Uterus (tissue), 4 donors: Measurements from ENCODE around the gene ZNF268. TPM values are rescaled to one million over a fixed set of nuclear protein-coding genes. Genes with fewer than 3 reads are reported as not detected.

Experiments used
- DNase-seq, 2 donors: peaks; one replicate each; pipeline ENCODE4 v3.0.0-alpha.2; 2019 to 2020
- H3K27ac ChIP-seq, 2 donors: fragments of 200-600 bp; sonication (generic); 1 replicate in 1 of 2; 2 replicates in 1 of 2; pipeline ENCODE4 v1.5.1; 2016 to 2018
- H3K27me3 ChIP-seq, 2 donors: fragments of 200-600 bp; sonication (generic); one replicate each; pipeline ENCODE4 v1.5.1; 2018 to 2019; ENCODE audit warnings: control low read depth in 1 of 2
- H3K36me3 ChIP-seq, 2 donors: fragments of 200-600 bp; sonication (generic); one replicate each; pipeline ENCODE4 v1.5.1; 2019; ENCODE audit warnings: control low read depth in 1 of 2
- H3K4me1 ChIP-seq, 2 donors: fragments of 200-600 bp; sonication (generic); one replicate each; pipeline ENCODE4 v1.5.1; 2018 to 2019; ENCODE audit warnings: control low read depth in 1 of 2
- H3K4me3 ChIP-seq, 2 donors: fragments of 200-600 bp; sonication (generic); 1 replicate in 1 of 2; 2 replicates in 1 of 2; pipeline ENCODE4 v1.5.1; 2018 to 2019; ENCODE audit warnings: mild to moderate bottlenecking in 1 of 2
- H3K9me3 ChIP-seq, 2 donors: fragments of 200-600 bp; sonication (generic); one replicate each; pipeline ENCODE4 v1.5.1; 2019; ENCODE audit warnings: control low read depth in 1 of 2
- POLR2A ChIP-seq, 2 donors: fragments of 450-650 bp; IDR thresholded peaks; one replicate each; pipeline ENCODE4 v1.6.1; 2016; ENCODE audit warnings: antibody characterized with exemption in 2 of 2, mild to moderate bottlenecking in 1 of 2, moderate library complexity in 1 of 2
- intact Hi-C: fragments of 100-400 bp; cut with DNase I; formaldehyde crosslinking; loops from one replicate; pipeline ENCODE4 v1.15.1; 2023; ENCODE audit warnings: low total_unique reads
- total RNA-seq, 4 donors: library from RNA; depleted of rRNA in 3 of 4; stranded (reverse); fragments of >200 nt in 3 of 4; gene quantifications; one replicate each; pipeline versions ENCODE4 v1.1.0 to v1.2.4, GENCODE V29; 2014 to 2023
- TF ChIP-seq, protein P1 (sequence below), 4 experiments: fragments of 200-600 bp in 2 of 4; fragments of 450-650 bp in 2 of 4; sonication (generic) in 2 of 4; IDR thresholded peaks; one replicate each; pipeline ENCODE4 v1.5.1; 2016 to 2019; ENCODE audit warnings: antibody characterized with exemption in 4 of 4, mild to moderate bottlenecking in 2 of 4, moderate library complexity in 1 of 4
- donor health status: DM: yes; HTN: yes; CAD: no.

The ZNF268 gene
- 10 to 100 TPM in 3 of 4 donors, 1 to 10 TPM in 1; 2.1 to 80.9 (median 23.8) TPM for total RNA-seq

DNA sequence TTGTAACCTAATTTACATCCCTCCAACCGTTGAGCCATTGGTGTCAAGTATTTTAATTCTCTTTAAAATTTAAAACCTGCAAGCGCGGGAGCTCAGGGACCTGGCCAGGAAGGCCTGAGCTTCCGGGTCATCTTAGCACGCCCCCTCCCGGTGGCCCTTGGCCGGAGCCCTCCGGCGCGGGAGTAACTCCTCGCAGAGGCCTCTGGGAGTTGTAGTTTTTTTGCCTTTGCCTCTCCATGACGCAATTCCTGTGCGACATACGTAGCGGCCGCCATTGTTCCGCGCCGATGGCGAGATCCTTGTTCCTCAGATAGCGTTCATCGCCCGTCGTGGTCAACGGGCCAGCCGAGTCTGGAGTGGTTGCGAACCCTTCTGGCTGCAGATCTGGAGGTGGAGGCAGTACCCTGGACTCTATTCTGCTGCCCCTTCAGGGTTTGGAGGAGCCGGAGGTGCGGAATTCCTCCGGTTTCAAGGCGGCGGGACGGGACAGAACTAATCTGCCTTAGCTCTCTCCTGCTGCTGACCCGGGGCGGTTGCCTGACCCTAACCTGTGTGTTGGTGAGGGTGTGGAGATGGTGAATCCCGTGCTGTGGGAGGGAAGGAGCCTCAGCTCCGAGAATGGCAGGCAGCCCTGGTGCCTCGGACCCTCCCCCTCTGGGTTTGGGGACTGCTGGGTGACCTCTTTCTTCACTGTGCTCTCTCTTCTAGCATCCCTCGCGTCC lies at the start of gene ZNF268:
ZNF268 (plus strand) TSS at position 258 of the 722 bp plus-strand sequence. CDS start 503 bp downstream, outside the sequence.
- DNase-seq, result peak; percentile 84 to 86
- H3K36me3 ChIP-seq, result no peaks in the 10 kb centered on the region
- H3K9me3 ChIP-seq, result peaks cover 0 to 14% of the 10 kb centered on the region in 2 donors
- peak within 1 kb of the TSS; percentile 1 to 55 for H3K27ac ChIP-seq
- peak in 1 of 2 donors; percentile 27 for TF ChIP-seq POLR2A (IDR thresholded peaks at IDR 0.05)
- TF ChIP-seq, protein P1, sequence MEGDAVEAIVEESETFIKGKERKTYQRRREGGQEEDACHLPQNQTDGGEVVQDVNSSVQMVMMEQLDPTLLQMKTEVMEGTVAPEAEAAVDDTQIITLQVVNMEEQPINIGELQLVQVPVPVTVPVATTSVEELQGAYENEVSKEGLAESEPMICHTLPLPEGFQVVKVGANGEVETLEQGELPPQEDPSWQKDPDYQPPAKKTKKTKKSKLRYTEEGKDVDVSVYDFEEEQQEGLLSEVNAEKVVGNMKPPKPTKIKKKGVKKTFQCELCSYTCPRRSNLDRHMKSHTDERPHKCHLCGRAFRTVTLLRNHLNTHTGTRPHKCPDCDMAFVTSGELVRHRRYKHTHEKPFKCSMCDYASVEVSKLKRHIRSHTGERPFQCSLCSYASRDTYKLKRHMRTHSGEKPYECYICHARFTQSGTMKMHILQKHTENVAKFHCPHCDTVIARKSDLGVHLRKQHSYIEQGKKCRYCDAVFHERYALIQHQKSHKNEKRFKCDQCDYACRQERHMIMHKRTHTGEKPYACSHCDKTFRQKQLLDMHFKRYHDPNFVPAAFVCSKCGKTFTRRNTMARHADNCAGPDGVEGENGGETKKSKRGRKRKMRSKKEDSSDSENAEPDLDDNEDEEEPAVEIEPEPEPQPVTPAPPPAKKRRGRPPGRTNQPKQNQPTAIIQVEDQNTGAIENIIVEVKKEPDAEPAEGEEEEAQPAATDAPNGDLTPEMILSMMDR (IDR thresholded peaks at IDR 0.05), result peak; percentile 50 to 71 (median 62)
- no peaks in the 10 kb centered on the region for H3K27me3 ChIP-seq
- no peaks in the 10 kb centered on the region for H3K4me1 ChIP-seq
- intact Hi-C loops, result no loop called here
- H3K4me3 ChIP-seq, result peak within 1 kb of the TSS; percentile 50 to 63

DNA sequence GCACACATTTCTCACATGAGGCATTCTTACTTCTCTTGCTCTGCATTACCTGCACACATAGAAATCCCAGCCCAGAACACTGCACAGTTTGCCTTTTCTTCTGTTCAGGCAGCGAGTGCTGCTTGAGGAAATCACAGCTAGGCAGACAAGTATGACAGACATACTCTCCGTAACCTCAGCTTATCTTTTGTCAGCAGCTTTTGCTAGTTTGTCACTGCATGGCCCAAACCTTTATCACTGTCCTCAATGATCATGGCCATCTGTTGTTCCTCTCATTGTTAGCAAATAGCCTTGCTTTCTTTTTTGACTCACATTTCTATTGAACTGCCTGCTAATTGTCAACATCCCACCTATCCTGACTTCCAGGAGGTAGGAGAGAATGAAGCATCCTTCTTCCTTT lies 45.5 kb upstream of the ZNF268 start:
- peaks cover 11 to 61% of the 10 kb centered on the region in 2 donors for H3K9me3 ChIP-seq
- TF ChIP-seq, protein P1 (IDR thresholded peaks at IDR 0.05), result no peak
- no peak for TF ChIP-seq POLR2A (IDR thresholded peaks at IDR 0.05)
- DNase-seq, result no peak

DNA sequence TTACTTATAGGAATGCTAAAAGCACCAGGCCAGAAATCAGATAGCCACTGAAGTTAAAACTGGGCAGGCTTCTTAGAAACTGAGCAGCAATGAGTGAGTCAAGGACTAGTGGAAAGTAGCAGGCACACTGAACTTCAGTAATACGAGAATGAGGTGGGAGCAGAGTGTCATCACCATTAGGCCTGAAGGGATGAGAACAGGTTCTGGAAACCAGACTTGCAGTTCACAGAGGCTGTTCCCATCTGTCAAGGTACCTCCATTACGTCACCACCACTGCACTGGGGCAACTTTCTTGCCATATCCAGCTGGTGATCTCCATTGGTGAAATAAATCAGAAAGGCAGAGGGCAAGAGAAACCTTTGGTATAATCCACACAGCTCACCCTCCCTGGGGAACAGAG lies 35.3 kb upstream of the ZNF268 start:
- no peak for DNase-seq
- no peak for TF ChIP-seq POLR2A (IDR thresholded peaks at IDR 0.05)
- TF ChIP-seq, protein P1 (IDR thresholded peaks at IDR 0.05), result no peak
- intact Hi-C loops, result no loop called here
- no peak overlapping the region for H3K4me3 ChIP-seq
- H3K9me3 ChIP-seq, result peaks cover 0 to 55% of the 10 kb centered on the region in 2 donors
- H3K4me1 ChIP-seq, result no peaks in the 10 kb centered on the region
- H3K27me3 ChIP-seq, result no peaks in the 10 kb centered on the region
- no peaks in the 10 kb centered on the region for H3K36me3 ChIP-seq
- H3K27ac ChIP-seq, result no peak overlapping the region

More for the DNA sequence above, 45.5 kb upstream of the ZNF268 start:
- no peaks in the 10 kb centered on the region for H3K36me3 ChIP-seq
- no peak overlapping the region for H3K27ac ChIP-seq
- intact Hi-C loops, result no loop called here
- H3K27me3 ChIP-seq, result no peaks in the 10 kb centered on the region
- no peak overlapping the region for H3K4me3 ChIP-seq
- no peaks in the 10 kb centered on the region for H3K4me1 ChIP-seq

- H3K36me3 ChIP-seq, result no peaks in the 10 kb centered on the region
- H3K9me3 ChIP-seq, result peaks cover 0 to 85% of the 10 kb centered on the region in 2 donors
- H3K4me3 ChIP-seq, result no peak overlapping the region
- H3K27me3 ChIP-seq, result no peaks in the 10 kb centered on the region
- H3K27ac ChIP-seq, result no peak overlapping the region
- DNase-seq, result no peak
- H3K4me1 ChIP-seq, result no peaks in the 10 kb centered on the region
- TF ChIP-seq POLR2A (IDR thresholded peaks at IDR 0.05), result no peak
- TF ChIP-seq, protein P1 (IDR thresholded peaks at IDR 0.05), result no peak
- intact Hi-C loops, result no loop called here
Measured at GRCh38 chr12:133156125-133156690, 25.1 kb upstream of the ZNF268 start.

DNA sequence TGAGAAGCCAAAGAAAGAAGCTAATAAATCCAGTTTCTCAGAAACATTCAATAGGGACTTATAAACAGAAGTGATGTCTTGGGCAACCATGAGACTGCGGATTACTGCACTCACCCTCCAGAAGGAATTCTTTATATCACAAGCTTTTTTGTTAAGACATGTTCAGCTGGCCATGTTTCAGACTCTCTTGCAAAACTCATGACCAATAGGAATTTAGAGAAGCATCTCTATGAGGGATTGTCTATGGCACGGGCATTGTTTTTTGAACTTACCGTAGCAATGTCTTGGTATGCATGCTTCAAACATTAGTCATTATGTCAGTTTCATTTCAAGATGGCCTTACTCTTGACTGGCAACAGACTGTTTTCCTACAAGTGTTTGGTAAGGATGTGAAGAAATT lies 15.5 kb upstream of the ZNF268 start:
- H3K36me3 ChIP-seq, result no peaks in the 10 kb centered on the region
- intact Hi-C loops, result no loop called here
- no peak for TF ChIP-seq POLR2A (IDR thresholded peaks at IDR 0.05)
- TF ChIP-seq, protein P1 (IDR thresholded peaks at IDR 0.05), result no peak
- H3K4me1 ChIP-seq, result no peaks in the 10 kb centered on the region
- H3K27me3 ChIP-seq, result no peaks in the 10 kb centered on the region
- H3K9me3 ChIP-seq, result peaks cover 0 to 23% of the 10 kb centered on the region in 2 donors
- no peak for DNase-seq
- H3K27ac ChIP-seq, result no peak overlapping the region
- H3K4me3 ChIP-seq, result no peak overlapping the region
